Measurements from ENCODE around the gene MS4A4A. TPM values are rescaled to one million over a fixed set of nuclear protein-coding genes. Genes with fewer than 3 reads are reported as not detected.

The MS4A4A gene
- total and polyA plus RNA-seq, 9 of the 15 experiments (the other 6 are each of a cell fraction or from before 2014, with no cell fraction given): 0.77 to 41.4 (median 10.1) TPM

DNA sequence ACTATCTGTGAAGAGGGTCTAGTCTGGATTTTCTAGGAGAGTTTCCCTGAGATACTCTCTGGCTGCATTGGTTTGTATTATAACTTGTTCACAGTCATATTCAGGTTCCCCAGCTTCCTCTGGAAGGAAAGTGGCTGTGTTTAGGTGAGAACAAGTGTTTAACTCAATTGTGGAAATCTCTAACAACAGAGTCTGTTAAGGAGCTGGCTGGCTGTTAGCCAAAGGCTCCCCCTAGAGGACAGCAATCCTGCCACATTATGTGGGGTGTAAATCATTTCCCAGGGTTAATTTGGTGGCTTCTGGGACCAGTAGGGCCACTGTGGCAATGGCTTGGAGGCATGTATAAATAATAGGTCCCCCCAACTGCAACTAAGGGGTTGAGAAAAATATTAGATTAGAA is 65.0 kb downstream of the MS4A4A start:
- H3K4me3 ChIP-seq: no peak overlapping the region
- in situ Hi-C loops (cut with MboI): no loop called here
- ATAC-seq (peak; percentile 83), DNase-seq (ENCODE audit: extremely low read depth in 1 of 4, low spot score in 3 of 4) (peak in 2 of 4 experiments; percentile 18 to 52), FAIRE-seq (peak; percentile 57)
- no peak overlapping the region for H3K4me2 ChIP-seq (ENCODE audit: insufficient read depth, low read length)
- no TSS peak for BruUV-seq (replicated peaks)
- no peaks in the 10 kb centered on the region for H3K36me3 ChIP-seq (ENCODE audit: control insufficient read depth, insufficient read depth, low read length)
- no peaks in the 10 kb centered on the region for H3K4me1 ChIP-seq (replicated peaks in 1 of 2; ENCODE audit: control insufficient read depth in 2 of 2, insufficient read depth in 2 of 2, low read length in 2 of 2)
- no peaks in the 10 kb centered on the region for H4K20me1 ChIP-seq (replicated peaks; ENCODE audit: control insufficient read depth, insufficient read depth, low read length)
- ChIA-PET POLR2A (interaction anchor here (0.6 kb wide), 2 partner anchors 13 to 677 kb away, joined by 3 read pairs; partner anchors contain the start of gene PATL1), CTCF (ENCODE audit: low intra/inter-chr PET ratio) (no interaction called here)
- no peaks in the 10 kb centered on the region for H3K9me1 ChIP-seq (ENCODE audit: control insufficient read depth, insufficient read depth, low read length)
- H2AFZ ChIP-seq (ENCODE audit: low read depth, low read length): no peak overlapping the region
- H3K27me3 ChIP-seq (ENCODE audit: control insufficient read depth in 2 of 2, insufficient read depth in 2 of 2, low read length in 2 of 2): no peaks in the 10 kb centered on the region
- H3K9me3 ChIP-seq (replicated peaks; ENCODE audit: control insufficient read depth, insufficient read depth, low read depth, low read length): no peaks in the 10 kb centered on the region
- H3K27ac ChIP-seq (ENCODE audit: extremely low read depth, low read depth, low read length): no peak overlapping the region
- H3K9ac ChIP-seq (ENCODE audit: insufficient read depth in 1 of 2, low read depth in 2 of 2, low read length in 2 of 2): no peak overlapping the region
- no peaks in the 10 kb centered on the region for H3K79me2 ChIP-seq (ENCODE audit: control insufficient read depth, insufficient read depth, low read length)
- intact Hi-C loops (cut with micrococcal nuclease): no loop called here
- TF ChIP-seq, protein P1, sequence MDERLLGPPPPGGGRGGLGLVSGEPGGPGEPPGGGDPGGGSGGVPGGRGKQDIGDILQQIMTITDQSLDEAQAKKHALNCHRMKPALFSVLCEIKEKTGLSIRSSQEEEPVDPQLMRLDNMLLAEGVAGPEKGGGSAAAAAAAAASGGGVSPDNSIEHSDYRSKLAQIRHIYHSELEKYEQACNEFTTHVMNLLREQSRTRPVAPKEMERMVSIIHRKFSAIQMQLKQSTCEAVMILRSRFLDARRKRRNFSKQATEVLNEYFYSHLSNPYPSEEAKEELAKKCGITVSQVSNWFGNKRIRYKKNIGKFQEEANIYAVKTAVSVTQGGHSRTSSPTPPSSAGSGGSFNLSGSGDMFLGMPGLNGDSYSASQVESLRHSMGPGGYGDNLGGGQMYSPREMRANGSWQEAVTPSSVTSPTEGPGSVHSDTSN (CRISPR knock-in tag; IDR thresholded peaks at IDR 0.05; ENCODE audit: low read depth): no peak
- TF ChIP-seq, protein P1 (tag; conservative IDR thresholded peaks at IDR 0.05; ENCODE audit: low read depth): peak; percentile 68
- peak; percentile 63 for TF ChIP-seq MEIS2 (IDR thresholded peaks at IDR 0.05; ENCODE audit: partially characterized antibody)
- no peak for TF ChIP-seq SNRNP70 (optimal IDR thresholded peaks at IDR 0.05; ENCODE audit: low read depth, low read length)
- TF ChIP-seq, protein P2, sequence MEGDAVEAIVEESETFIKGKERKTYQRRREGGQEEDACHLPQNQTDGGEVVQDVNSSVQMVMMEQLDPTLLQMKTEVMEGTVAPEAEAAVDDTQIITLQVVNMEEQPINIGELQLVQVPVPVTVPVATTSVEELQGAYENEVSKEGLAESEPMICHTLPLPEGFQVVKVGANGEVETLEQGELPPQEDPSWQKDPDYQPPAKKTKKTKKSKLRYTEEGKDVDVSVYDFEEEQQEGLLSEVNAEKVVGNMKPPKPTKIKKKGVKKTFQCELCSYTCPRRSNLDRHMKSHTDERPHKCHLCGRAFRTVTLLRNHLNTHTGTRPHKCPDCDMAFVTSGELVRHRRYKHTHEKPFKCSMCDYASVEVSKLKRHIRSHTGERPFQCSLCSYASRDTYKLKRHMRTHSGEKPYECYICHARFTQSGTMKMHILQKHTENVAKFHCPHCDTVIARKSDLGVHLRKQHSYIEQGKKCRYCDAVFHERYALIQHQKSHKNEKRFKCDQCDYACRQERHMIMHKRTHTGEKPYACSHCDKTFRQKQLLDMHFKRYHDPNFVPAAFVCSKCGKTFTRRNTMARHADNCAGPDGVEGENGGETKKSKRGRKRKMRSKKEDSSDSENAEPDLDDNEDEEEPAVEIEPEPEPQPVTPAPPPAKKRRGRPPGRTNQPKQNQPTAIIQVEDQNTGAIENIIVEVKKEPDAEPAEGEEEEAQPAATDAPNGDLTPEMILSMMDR (IDR thresholded peaks at IDR 0.05 in 2 of 3, conservative IDR thresholded peaks at IDR 0.05 in 1 of 3; ENCODE audit: insufficient read depth in 2 of 3, low read depth in 1 of 3, low read length in 3 of 3): peak; percentile 61 to 68 (median 62)
- peak; percentile 30; the same call in 1 of the 2 replicates for TF ChIP-seq SMC3 (conservative IDR thresholded peaks at IDR 0.05; ENCODE audit: insufficient read depth, low read depth, low read length)
- TF ChIP-seq NFIC (IDR thresholded peaks at IDR 0.05): peak; percentile 93
- TF ChIP-seq, protein P3, sequence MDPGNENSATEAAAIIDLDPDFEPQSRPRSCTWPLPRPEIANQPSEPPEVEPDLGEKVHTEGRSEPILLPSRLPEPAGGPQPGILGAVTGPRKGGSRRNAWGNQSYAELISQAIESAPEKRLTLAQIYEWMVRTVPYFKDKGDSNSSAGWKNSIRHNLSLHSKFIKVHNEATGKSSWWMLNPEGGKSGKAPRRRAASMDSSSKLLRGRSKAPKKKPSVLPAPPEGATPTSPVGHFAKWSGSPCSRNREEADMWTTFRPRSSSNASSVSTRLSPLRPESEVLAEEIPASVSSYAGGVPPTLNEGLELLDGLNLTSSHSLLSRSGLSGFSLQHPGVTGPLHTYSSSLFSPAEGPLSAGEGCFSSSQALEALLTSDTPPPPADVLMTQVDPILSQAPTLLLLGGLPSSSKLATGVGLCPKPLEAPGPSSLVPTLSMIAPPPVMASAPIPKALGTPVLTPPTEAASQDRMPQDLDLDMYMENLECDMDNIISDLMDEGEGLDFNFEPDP (CRISPR knock-in tag; IDR thresholded peaks at IDR 0.05): no peak
- no peak for TF ChIP-seq ZNF561 (CRISPR knock-in tag; conservative IDR thresholded peaks at IDR 0.05)
- TF ChIP-seq TEAD4 (IDR thresholded peaks at IDR 0.05; ENCODE audit: low read length): no peak
- TF ChIP-seq TEAD4 (CRISPR knock-in tag; IDR thresholded peaks at IDR 0.05; ENCODE audit: borderline replicate concordance): no peak
- TF ChIP-seq, protein P4, sequence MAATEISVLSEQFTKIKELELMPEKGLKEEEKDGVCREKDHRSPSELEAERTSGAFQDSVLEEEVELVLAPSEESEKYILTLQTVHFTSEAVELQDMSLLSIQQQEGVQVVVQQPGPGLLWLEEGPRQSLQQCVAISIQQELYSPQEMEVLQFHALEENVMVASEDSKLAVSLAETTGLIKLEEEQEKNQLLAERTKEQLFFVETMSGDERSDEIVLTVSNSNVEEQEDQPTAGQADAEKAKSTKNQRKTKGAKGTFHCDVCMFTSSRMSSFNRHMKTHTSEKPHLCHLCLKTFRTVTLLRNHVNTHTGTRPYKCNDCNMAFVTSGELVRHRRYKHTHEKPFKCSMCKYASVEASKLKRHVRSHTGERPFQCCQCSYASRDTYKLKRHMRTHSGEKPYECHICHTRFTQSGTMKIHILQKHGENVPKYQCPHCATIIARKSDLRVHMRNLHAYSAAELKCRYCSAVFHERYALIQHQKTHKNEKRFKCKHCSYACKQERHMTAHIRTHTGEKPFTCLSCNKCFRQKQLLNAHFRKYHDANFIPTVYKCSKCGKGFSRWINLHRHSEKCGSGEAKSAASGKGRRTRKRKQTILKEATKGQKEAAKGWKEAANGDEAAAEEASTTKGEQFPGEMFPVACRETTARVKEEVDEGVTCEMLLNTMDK (IDR thresholded peaks at IDR 0.05; ENCODE audit: borderline replicate concordance, insufficient read depth, low read depth, low read length, poor library complexity, severe bottlenecking): peak; percentile 46
- TF ChIP-seq ZBTB17 (CRISPR knock-in tag; IDR thresholded peaks at IDR 0.05): no peak
- peak; percentile 39 to 62 for TF ChIP-seq RAD21 (CRISPR knock-in tag; conservative IDR thresholded peaks at IDR 0.05 in 1 of 2, IDR thresholded peaks at IDR 0.05 in 1 of 2)
